Panc1 (cell line): ENCODE data around the gene FAM118A.

Source experiments
- CTCF ChIP-seq: fragments of 450-650 bp; IDR thresholded peaks from 2 replicates; pipeline ENCODE4 v1.5.1; 2017; ENCODE audit warnings: mild to moderate bottlenecking
- POLR2AphosphoS5 ChIP-seq: IDR thresholded peaks from 2 replicates; pipeline ENCODE4 v1.6.1; 2012; ENCODE audit warnings: mild to moderate bottlenecking, low read depth, low read length, moderate library complexity
- TCF7L2 ChIP-seq: IDR thresholded peaks from 2 replicates; pipeline ENCODE4 v1.6.1; 2011; ENCODE audit warnings: mild to moderate bottlenecking, low read depth, low read length, inconsistent platforms
- TF ChIP-seq, protein P1 (sequence below), 2 experiments: IDR thresholded peaks; 2 replicates each; pipeline ENCODE4 v1.6.1; 2011 to 2012; ENCODE audit warnings: low read depth in 2 of 2, control low read depth in 1 of 2, low read length in 1 of 2, mild to moderate bottlenecking in 1 of 2, moderate library complexity in 1 of 2; ENCODE audit not compliant: insufficient read depth in 1 of 2

DNA sequence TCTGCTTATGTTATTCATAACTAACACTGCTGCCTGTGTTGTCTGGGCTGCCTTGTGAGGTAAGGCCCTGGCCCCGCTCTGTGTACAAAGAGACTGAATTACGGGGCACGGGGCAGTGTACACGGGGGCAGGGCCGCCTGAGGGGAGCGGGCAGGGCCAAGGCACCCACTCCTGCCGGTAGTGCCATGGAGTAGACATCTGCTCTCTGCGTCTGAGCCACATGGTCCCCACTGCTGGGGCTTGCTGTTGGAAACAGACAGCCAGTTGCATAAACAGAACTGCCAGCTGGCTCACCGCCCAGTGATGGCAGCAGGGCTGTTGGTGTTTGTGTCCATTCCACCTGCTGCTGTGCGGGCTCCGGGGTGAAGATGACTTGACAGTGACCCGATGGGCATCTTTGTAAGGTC lies 19.8 kb downstream of the FAM118A start:
- no peak for TF ChIP-seq CTCF
- TF ChIP-seq TCF7L2 = no peak
- no peak for TF ChIP-seq POLR2AphosphoS5
- TF ChIP-seq, protein P1, sequence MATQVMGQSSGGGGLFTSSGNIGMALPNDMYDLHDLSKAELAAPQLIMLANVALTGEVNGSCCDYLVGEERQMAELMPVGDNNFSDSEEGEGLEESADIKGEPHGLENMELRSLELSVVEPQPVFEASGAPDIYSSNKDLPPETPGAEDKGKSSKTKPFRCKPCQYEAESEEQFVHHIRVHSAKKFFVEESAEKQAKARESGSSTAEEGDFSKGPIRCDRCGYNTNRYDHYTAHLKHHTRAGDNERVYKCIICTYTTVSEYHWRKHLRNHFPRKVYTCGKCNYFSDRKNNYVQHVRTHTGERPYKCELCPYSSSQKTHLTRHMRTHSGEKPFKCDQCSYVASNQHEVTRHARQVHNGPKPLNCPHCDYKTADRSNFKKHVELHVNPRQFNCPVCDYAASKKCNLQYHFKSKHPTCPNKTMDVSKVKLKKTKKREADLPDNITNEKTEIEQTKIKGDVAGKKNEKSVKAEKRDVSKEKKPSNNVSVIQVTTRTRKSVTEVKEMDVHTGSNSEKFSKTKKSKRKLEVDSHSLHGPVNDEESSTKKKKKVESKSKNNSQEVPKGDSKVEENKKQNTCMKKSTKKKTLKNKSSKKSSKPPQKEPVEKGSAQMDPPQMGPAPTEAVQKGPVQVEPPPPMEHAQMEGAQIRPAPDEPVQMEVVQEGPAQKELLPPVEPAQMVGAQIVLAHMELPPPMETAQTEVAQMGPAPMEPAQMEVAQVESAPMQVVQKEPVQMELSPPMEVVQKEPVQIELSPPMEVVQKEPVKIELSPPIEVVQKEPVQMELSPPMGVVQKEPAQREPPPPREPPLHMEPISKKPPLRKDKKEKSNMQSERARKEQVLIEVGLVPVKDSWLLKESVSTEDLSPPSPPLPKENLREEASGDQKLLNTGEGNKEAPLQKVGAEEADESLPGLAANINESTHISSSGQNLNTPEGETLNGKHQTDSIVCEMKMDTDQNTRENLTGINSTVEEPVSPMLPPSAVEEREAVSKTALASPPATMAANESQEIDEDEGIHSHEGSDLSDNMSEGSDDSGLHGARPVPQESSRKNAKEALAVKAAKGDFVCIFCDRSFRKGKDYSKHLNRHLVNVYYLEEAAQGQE (IDR thresholded peaks at IDR 0.05; ENCODE audit: insufficient read depth in 1 of 2, low read depth in 2 of 2, low read length in 1 of 2) = no peak
